HS-27A (cell line): Measurements from ENCODE around the gene MRPS2.
"Not testable (repeated sequence)": the region's sequence is repeated elsewhere in the genome, so short reads cannot be mapped to it uniquely, and the experiment has no call there.

Source experiments
- DNase-seq: peaks from one replicate; pipeline ENCODE4 v3.0.0-alpha.2; 2012; ENCODE audit warnings: low read depth, missing footprints

The MRPS2 gene

DNA sequence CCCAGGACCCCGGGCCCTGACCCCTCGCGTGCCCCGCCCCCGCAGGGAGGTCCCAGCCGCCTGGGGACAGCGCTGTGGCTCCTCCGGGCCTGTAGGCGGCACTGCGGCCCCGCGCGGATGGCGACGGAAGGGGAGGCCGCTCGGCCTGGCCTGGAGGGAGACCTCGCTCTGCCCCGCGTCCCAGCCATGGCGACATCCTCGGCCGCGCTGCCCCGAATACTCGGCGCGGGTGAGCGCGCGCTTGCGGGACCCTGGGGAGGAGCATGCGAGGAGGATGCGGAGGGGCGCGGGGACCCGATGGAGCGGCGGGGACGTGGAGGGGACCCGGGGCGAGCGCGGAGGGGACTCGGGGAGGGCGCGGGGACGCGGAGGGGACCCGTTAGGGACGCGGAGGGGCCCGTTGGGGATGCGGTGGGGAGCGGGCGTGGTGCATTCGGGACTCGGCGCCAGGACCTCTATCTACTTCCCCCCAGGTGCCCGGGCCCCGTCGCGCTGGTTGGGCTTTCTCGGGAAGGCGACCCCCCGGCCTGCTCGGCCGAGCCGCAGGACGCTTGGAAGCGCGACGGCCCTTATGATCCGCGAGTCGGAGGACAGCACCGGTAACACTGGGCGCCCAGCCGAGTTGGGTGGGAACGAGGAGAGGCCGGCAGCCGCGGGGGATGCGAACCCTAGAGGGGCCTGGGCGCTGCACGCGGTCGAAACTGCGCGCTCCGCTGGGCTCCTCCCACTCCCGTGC, at the start of gene MRPS2:
Gene MRPS2, plus strand, starts transcription at position 158 of the 736 bp plus-strand sequence. Its CDS starts 29 bp downstream, at position 187.
- DNase-seq = no peak

DNA sequence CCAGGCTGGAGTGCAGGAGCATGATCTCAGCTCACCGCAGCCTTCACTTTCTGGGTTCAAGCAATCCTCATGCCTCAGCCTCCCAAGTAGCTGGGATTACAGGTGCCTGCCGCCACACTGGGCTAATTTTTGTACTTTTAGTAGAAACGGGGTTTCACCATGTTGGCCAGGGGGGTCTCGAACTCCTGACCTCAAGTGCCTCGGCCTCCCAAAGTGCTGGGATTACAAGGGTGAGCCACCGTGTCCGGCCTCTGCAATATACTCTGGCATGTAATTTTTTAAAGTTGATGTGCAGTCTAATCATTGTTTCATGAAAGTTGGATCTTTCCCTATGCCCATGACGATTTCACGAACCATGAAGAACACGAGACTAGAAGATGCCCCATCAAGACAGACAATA, 49.5 kb upstream of the MRPS2 start:
- no peak for DNase-seq

DNA sequence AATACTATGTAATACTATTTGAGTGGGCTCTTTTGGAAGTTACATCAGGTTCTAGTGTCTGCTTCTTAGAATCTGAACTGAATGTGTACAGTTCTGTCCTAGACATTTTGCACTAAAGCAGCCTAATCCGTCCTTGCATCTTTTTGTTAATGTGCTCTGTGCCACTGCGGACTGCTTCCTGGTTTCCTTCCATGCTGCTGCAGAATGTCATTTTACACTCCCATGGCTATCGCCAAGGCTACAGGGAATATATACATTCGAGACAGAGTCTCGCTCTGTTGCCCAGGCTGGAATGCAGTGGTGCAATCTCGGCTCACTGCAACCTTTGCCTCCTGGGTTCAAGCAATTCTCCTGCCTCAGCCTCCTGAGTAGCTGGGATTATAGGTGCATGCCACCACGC, 48.6 kb upstream of the MRPS2 start:
- DNase-seq = not testable (repeated sequence)

DNA sequence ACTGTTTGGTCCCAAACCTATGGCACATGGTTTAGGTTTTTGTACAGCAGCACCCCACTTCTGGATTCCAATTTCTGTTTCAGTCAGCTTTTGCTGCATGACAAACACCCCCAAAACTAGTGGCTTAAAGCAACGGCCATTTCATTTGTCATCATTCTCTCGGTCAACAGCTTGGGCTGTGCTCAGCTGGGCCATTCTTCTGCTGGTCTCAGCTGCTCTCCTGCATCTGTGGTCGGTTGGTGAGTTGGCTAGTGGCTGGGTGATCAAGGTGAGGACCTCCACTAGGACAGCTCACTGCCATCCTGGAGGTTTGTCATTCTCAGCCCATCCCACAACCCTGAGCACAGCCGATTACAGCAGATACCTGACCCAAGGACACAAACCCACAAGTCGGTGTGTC, 45.7 kb upstream of the MRPS2 start:
- no peak for DNase-seq

DNA sequence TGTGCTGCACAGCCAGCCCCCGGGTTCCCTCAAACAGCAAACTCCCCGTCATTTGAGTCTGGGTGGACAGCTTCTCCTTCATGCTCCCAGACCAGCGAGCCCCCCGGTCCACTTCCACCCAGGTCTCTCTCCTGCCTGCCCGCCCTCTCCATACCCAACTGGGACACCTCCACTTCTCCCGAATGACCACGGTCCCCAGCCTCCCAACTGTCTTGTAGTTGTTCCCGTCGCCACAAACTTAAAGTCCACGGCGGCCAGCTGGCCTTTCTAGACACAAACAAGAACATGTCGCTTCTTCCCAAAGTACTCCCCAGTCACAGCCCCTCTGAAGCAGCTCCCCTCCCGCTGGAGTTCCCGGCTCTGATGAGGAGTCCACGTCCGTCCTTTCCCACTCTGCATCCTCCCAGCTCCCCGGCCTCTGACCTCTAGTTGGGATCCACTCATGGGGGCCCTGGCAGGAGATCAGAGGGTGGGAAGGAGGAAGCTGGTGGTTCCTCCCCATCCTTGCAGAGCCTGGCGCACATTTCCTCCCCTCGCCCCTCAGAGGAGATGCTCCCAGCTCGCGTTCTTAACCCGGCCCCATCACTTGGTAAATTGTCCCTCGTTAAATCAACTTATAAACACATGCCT, 45.0 kb upstream of the MRPS2 start:
- no peak for DNase-seq

DNA sequence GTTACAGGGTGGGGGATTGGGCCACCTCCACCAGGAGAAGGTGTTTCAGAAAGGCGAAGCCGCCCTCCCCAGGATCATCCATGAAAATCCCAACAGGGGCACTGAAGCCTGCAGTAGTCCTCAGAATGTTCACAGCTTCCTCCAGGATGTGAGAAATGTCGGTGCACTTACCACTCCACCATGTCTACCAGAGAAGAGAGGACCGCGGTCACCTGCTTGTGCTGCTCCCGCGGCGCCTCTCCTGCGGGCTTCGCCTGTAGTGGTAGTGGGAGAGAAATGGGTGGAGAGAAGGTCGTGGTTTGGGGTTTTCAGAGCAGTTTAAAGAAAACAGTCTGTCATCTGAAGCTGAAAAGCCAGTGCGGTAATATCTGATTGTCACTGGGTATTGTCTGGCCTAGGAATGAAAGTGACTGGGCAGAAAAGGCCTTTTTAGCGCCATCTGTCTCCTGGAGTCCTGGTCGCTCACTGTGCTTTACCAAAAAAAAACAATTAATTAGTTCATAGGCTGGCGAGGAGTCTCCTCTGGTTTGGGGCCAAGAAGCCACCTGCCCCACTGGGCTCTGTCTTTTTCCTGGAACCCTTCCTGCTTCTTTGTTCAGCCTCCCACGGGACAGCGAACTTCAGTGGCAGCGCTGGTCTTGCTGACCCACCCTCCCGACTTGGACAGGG, 43.9 kb upstream of the MRPS2 start:
- no peak for DNase-seq

DNA sequence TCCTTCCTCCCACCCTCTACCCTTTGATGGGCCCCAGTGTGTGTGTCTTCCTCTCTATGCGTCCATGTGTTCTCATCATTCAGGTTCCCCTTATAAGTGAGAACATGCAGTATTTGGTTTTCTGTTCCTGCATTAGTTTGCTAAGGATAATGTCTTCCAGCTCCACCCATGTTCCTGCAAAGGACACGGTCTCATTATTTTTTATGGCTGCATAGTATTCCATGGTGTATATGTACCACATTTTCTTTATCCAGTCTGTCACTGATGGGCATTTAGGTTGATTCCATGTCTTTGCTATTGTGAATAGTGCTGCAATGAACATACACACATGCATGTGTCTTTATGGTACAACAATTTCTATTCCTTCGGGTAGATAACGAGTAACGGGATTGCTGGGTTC, 42.0 kb upstream of the MRPS2 start:
- DNase-seq = not testable (repeated sequence)

DNA sequence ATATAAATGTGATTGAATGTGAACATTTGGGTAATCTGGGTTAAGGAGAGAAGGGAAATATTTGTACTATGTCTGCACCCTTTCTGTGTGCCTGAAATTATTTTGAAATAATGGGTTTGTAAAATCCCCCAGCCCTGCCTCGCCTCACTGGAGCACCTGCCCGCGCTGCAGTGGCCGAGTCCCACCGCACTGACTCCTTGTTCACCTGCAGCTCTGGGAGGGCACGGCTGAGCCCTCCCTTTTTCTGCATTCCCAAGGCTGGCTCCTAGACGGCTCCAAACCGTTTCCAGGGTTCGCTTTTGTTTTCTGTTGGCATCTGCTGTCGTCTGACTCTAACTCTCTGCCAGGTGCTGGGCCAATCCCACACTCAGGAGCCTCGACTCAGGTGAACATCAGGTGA, 38.5 kb upstream of the MRPS2 start:
- DNase-seq = no peak

DNA sequence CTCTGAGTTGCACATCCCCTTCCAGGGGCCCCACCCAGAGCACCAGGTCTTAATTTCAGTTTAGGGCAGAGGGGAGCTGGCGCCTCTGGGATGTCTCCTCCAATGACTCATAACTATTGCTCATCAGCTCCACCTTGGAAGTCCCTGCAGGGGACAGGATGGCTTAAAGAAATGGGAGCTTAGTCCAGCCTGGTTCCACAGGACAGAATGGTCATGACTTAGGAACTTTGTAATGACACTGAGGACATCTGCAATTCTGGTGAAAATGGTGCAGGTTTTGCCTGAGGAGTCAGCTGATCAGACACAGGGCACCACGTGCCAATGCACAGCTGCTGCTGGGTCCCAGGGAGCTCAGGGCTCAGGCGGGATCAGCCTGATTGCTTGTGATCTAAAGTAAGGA, 37.3 kb upstream of the MRPS2 start:
- no peak for DNase-seq

DNA sequence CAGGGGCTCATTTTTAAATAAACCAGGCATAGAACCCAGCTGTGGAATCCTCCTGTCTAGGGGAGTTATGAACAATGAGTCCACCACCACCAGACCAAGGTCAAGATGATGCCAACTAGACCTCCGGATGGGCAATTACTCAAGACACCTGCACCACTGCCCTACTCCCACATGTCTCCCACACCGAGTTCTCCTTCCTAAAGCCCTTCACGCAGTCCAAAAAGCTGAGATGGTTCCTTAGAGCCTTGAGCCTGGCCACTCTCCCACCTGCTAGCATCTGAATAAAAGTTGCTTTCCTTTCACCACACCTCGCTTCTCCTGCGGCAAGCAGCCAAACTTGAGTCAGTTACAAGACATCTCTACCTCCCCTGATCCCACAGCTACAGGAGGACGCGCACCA, 36.3 kb upstream of the MRPS2 start:
- DNase-seq = no peak

DNA sequence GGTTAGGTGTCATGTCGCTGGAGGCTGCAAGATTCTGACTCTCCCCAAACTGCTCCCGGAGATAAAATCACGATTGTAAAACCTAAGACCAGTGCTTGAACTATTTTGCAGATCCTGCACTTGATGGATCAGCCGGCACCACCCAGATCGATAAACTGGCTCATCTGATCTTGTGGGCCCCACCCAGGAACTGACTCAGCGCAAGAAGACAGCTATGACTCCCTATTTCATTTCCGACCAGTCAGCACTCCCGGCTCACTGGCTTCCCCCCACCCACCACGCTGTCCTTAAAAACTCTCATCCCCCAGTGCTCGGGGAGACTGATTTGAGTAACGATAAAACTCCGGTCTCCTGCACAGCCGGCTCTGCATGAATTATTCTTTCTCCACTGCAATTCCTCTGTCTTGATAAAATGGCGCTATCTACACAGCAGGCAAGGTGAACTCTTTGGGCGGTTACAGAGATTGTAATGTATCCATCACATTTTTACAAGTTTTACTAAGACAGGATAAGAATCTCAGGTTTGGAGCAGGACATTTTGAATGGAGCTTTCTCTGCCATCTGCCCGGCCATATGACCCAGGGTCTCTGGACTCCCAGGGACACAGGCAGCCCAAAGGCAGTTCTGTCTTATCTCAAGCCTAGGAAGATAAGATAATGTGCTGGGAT, 31.5 kb upstream of the MRPS2 start:
- no peak for DNase-seq

DNA sequence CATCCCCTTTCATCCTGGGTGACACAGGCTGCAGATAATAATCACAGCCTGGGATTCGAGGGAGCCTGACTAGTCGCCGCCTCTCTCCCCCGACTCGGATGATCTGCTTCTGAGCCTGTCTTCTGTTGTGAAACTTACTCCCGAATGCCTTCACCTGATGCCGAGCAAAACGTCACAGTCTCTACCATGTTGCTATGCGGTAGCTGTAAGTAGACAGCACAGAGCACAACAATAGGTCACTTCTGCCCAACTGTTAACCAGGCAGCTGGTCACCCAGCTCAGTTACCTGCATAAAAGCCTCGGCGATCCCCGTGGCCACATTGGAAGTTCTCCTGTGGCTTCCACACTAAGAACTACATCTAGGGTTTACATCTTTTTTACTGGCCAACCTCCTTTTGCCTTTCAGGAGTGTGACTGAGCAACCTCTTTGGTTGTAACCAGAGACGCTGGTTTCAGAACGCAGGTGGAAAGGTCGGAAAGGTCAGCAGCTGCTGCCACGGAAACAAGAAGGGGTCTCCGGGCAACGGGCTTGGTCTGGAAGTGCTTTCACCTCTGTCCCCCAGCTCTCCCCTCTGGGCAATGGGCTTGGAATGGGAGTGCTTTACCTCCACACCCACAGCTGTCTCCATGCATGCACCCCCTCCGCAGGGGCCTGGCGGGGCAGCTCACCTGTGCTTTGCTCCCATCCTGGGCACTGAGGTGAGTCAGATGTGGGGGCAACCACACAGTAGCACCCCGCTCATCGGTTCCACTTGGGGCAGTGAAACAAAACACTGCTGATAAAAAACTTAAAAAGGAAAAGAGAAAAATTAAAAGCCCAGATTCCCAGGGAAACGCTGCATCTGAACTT, 28.5 kb upstream of the MRPS2 start:
- DNase-seq = no peak

DNA sequence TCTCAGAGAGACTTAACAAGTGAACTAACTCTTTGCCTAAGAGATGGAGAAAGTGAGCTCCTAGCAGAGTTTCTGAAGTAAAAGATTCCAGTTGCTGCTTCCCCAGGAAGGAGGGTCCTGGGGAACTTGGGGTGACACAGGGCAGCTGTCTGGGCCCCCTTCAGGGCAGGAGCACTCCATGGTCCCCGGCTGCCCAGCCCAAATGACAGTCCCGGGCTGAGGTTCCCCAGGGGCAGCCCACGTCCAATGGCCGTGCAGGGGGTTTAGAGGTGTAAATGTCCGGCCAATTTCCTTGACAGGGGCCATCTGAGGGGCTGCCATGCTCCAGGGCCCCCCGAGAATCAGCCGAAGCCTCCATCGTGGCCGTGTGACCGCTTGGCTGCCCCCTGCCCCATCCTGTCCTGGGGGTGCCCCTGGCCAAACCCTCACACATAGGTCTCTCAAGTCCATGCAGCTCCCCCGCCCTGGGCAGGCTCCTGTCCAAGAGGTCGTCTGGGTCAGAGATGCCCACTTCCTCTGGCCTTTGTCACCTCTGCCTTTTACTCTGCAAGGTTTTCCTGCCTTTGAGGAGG, 26.4 kb upstream of the MRPS2 start:
- DNase-seq = no peak

DNA sequence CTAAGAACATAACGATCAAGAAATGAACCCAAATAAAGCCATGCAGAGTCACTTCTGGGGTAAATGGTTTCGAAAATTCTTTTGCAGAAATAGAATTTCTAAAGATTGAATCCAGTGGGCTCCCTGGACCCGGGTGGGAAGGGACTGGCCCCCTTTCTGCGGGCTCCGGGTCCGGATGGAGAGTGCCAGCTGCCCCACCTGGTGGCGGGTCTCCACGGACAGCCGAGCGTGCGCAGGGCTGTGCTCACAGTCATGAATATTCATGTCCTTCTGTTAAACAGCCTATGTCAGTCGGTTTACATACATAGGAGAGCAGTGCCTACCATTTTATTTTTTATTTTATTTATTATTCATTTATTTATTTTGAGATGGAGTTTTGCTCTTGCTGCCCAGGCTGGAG, 25.6 kb upstream of the MRPS2 start:
- no peak for DNase-seq

DNA sequence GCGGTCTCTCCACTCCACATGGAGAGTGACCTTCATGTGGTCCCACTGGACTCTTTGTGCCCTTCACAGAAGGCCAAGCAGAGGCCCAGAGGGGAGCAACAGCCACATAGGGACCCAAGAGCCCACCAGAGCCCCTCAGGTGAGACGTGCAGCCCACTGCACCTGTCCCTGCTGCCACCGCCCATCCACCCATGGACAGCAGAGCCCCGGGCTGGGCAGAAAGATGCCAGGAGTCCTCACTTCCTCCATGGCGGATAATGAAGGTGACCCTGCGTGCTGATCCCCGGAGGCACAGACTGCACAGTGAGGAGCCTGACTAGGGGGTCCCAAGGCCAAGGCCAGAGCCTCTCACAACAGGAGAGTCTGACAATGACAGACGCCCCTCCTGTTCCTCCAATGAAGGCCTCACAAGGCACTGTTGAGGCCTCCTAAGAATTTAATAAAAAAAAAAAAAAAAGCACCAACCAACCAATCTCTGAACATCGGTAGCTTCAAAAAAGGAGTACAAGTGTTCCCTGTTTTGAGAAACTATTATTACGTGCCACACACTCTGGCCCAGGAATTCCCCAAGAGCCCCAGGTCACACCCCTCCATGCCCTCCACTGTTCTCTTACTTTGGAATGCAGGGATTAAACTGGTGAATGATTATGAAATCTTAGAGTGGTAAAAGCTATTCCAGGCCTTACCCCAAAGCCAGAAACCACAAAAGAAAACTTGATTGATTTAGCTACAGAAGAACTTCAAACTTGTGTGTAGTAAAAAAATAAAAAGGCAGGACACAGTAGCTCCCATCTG, 23.7 kb upstream of the MRPS2 start:
- DNase-seq = no peak

DNA sequence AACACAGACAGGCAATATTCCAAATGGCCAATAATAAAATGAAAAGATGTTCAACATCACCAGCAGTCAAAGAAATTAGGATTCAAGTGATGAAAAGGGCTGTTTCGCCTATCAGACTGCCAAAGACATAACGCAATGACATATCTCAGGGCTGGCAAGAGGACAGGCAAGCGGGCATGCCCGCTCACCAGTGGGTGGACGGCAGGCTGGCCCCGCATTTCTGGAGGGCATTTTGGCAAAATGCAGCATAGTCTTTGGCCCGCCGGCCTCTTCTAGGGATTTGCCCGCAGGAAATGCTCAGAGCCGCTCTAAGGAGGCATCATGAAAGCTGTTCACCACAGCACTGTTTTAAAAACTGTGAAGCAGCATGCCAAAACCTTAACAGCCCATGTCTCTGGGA, 22.3 kb upstream of the MRPS2 start:
- DNase-seq = no peak

DNA sequence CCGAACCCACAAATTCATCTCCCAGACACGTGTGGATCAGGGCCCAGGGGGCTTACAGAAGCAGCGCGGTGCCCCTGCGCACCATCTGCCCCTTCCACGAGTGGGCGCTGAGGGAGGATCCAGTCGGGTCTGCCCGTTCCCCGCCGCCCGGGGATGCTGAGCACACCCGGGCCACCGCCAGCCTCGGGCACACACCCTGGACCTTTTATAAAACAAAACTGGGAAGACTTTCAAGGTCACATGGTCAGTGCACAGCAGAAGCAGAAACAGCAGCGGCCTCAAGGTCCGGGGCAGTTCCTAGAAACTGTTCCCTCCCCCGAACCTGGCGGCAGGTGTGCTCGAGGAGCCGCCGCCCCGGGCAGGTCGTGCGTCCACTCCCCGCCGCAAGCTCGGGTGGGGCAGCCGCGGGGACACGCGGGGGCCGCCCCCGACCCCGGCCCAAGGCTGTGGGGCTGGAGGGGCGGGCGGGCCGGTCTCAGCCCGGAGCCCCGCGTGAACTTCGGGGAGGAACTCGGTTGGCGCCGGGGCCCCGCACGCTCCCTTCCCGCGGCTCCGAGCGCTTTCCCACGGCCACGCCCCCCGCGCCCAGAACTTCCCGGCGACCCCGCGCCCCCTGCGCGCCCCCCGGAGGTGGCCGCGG, 21.5 kb upstream of the MRPS2 start:
- DNase-seq = no peak

DNA sequence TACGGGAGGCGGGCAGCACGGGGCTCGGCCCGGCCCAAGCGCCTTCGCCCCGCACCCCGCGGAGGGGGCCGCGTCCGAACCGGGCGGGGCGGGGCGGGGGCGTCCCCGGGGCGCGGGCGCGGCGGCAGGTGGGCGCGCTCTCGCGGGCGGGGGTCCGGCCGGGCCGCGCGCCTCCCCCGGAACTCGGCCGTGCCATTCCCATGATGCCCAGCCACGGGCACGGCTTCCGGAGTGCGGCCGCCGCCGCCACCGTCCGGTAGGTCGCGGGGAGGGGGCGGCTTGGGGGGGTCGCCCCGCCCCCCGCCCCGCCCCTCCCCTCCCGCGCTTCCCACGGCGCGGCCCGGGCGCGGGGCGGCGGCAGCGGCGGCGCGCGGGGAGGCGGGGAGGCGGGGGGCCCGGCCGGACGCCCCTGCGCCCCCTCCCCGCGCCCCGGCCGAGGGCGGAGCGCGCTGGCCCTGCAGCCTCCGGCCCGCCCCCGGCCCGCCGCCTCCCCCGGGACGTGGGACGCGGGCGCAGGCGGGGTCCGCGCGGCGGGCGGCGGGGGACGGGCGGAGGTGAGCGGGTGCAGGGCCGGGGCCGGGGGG, 20.9 kb upstream of the MRPS2 start, which contains the start of gene PPP1R26:
Gene PPP1R26, plus strand, starts transcription at position 314 of the 584 bp plus-strand sequence. CDS start 4,729 bp downstream, outside the sequence.
- no peak for DNase-seq

DNA sequence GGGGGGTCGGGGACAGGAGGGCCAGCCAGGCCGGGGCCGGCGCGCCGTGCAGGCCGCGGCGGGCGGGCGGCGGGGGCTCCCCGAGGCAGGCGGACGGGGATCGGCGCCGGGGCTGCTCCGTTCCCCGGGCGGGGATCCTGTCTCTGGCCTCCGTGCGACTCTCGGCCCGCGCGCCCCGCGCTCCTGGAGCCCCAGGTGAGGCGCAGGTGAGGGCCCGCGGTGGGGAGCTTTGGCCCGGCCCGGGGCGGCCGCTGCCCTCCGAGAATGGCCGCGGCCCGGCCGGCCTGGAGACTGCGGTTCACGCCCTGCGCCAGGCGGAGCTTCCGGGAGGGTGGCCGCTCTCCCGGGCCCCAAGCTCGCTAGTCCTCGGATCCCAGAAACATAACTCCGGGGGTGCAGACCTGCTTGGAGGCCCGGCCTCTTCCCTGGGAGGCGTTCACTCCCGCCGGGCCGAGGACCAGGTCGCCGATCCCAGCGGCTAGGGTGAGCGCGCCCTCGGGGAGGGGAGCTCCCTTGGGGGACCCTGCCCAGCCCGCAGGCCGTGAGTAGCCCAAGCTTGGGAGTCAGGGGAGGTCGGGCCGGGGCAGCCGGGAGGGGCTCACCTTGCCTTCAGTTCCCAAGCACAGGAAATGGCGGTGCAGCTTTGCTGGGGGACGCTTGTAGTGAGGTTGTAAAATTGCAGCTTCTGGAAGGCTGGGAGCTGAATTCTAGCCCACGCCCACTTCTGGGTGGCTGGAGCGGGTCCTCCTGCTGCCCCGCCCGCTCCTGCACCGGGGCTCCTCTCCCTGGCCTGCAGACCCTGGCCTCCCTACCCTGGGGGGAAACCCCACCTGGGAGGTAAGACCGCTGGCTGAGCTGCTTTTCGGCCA, 20.2 kb upstream of the MRPS2 start:
- no peak for DNase-seq
